ENCODE measurements around the gene UBE2E3.
"Not testable (repeated sequence)": the region's sequence is repeated elsewhere in the genome, so short reads cannot be mapped to it uniquely, and the experiment has no call there.

The UBE2E3 gene

DNA sequence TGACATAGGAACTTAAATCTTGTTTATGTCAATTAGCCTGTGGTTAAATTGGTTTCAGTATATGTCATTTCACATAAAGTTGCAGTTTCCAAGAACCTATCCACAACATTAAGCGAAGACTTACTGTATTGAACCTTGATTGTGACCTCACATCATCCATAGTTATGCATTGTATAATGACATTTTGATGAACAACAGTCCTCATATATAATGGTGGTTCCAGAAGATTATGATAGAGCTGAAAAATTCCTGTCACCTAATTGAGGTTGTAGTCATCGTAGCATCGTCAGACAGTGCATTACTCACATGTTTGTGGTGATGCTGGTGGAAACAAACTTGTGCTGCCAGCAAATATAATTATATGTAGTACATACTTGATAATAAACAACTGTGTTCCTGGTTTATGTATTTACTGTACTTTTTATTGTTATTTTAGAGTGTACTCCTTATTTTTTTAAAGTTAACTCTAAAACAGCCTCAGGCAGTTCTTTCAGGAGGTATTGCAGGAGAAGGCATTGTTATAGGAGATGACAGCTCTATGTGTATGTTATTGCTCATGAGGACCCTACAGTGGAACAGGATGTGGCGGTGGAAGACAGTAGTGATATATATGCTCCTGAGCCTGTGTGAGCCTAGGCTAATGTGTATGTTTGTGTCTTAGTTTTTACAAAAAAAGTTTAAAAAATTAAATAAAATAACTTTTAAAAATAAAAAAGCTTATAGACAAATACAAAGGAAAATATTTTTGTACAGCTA lies 56.6 kb downstream of the UBE2E3 start:
- H3K9me3 Mint-ChIP-seq (ENCODE audit: low read depth), result no peaks in the 10 kb centered on the region
- H3K4me1 Mint-ChIP-seq (ENCODE audit: low read depth), result peaks cover 21% of the 10 kb centered on the region
- no peaks in the 10 kb centered on the region for H3K27me3 Mint-ChIP-seq
- peak overlapping the region; percentile 12 for H3K27ac Mint-ChIP-seq
- peaks cover 7% of the 10 kb centered on the region for H3K36me3 Mint-ChIP-seq
- H3K4me3 Mint-ChIP-seq, result no peak overlapping the region

DNA sequence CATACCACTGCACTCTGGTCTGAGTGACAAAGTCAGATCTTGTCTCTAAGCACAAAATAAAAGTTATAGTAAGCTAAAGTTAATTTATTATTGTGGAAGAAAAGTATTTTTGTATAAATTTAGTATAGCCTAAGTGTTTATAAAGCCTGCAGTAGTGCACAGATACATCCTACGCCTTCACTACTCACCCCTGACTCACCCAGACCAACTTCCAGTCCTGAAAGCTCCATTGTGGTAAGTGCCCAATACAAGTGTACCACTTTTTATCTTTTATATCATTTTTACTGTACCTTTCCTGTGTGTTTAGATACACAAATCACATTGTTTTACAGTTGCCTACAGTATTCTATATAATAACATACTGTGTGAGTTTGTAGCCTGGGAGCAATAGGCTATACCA lies 57.5 kb downstream of the UBE2E3 start:
- no peaks in the 10 kb centered on the region for H3K27me3 Mint-ChIP-seq
- no peak overlapping the region for H3K27ac Mint-ChIP-seq
- H3K4me3 Mint-ChIP-seq, result no peak overlapping the region
- no peaks in the 10 kb centered on the region for H3K9me3 Mint-ChIP-seq (ENCODE audit: low read depth)
- peaks cover 24% of the 10 kb centered on the region for H3K4me1 Mint-ChIP-seq (ENCODE audit: low read depth)
- H3K36me3 Mint-ChIP-seq, result peaks cover 4% of the 10 kb centered on the region

- no peak overlapping the region for H3K4me3 Mint-ChIP-seq
- H3K9me3 Mint-ChIP-seq (ENCODE audit: low read depth), result no peaks in the 10 kb centered on the region
- peaks cover 4% of the 10 kb centered on the region for H3K36me3 Mint-ChIP-seq
- peaks cover 24% of the 10 kb centered on the region for H3K4me1 Mint-ChIP-seq (ENCODE audit: low read depth)
- H3K27ac Mint-ChIP-seq, result no peak overlapping the region
- H3K27me3 Mint-ChIP-seq, result no peaks in the 10 kb centered on the region
Measured at GRCh38 chr2:181038796-181039195, 58.4 kb downstream of the UBE2E3 start.

DNA sequence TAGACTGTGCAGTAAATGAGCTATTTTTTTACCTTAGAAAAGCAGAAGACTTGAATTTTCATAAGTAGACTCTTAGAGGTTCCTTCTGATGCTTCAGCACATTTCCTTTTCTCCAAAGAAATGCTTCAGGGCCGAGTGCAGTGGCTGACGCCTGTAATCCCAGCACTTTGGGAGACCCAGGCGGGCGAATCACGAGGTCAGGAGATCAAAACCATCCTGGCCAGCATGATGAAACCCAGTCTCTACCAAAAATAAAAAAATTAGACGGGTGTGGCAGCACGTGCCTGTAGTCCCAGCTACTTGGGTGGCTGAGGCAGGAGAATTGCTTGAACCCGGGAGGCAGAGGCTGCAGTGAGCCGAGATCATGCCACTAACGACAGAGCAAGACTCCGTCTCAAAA lies 60.4 kb downstream of the UBE2E3 start:
- H3K27ac Mint-ChIP-seq; H3K27me3 Mint-ChIP-seq; H3K4me3 Mint-ChIP-seq; H3K36me3 Mint-ChIP-seq; H3K9me3 Mint-ChIP-seq (ENCODE audit: low read depth): not testable (repeated sequence)
- H3K4me1 Mint-ChIP-seq (ENCODE audit: low read depth), result peaks cover 24% of the 10 kb centered on the region

DNA sequence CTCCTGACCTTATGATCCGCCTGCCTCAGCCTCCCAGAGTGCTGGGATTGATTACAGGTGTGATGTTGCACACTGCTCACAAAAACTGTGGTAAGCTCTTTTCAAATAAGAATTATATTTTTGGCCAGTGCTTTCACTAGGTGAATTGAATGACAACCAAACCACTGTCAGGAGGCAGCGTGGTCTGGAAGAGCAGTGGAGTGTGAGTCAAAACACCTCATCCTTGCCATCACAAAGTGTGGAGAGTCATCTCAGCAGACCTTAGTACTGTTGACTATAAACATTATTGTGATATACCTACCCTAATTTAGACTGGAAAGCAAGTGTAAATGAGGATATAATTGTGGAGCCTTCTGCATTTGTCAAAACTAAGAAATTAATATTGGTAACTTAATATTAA lies 61.3 kb downstream of the UBE2E3 start:
- H3K4me1 Mint-ChIP-seq (ENCODE audit: low read depth), result peaks cover 17% of the 10 kb centered on the region
- no peak overlapping the region for H3K4me3 Mint-ChIP-seq
- H3K27me3 Mint-ChIP-seq, result no peaks in the 10 kb centered on the region
- no peak overlapping the region for H3K27ac Mint-ChIP-seq
- peaks cover 4% of the 10 kb centered on the region for H3K36me3 Mint-ChIP-seq
- H3K9me3 Mint-ChIP-seq (ENCODE audit: low read depth), result no peaks in the 10 kb centered on the region

DNA sequence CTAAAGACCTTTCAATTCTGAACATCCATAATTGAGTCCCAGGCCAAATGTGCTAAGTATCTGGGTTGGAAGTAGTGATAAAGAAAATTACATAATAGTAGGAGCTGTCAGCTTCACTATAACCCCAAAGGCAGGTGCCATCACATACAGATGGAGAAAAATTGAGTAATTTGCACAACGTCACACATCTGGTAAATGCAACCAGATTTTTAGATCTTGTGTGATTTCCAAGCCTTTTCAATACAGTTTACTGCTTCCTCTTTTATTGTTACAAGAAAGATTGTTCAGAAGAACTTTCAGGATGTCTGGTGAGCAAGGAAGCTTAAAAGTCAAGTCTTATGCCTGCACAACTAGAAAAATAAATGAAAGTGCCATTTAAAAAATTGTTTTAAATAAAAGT lies 62.3 kb downstream of the UBE2E3 start:
- H3K4me3 Mint-ChIP-seq, result no peak overlapping the region
- peaks cover 11% of the 10 kb centered on the region for H3K4me1 Mint-ChIP-seq (ENCODE audit: low read depth)
- H3K9me3 Mint-ChIP-seq (ENCODE audit: low read depth), result no peaks in the 10 kb centered on the region
- no peak overlapping the region for H3K27ac Mint-ChIP-seq
- H3K27me3 Mint-ChIP-seq, result no peaks in the 10 kb centered on the region
- peaks cover 2% of the 10 kb centered on the region for H3K36me3 Mint-ChIP-seq

DNA sequence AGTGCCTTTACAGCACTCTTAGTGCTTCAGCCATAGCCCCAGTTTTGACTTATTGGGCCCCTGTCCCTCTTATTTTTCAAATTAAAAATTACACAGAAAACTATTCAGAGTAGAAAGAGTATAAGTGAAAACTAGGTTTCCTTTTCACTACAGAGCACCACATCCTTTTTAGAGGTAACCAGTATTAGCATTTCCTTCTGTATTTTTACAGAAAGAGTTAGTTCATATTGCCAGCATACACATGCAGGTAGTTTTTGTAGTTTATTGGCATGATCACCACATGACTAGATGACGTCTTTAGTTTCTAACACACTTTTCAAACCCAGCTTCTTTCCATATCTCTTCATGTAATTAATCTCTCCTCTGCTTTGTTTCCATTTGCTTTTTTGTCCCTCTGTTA lies 66.4 kb downstream of the UBE2E3 start:
- H3K4me1 Mint-ChIP-seq (ENCODE audit: low read depth), result peaks cover 6% of the 10 kb centered on the region
- H3K27me3 Mint-ChIP-seq, result no peaks in the 10 kb centered on the region
- no peak overlapping the region for H3K27ac Mint-ChIP-seq
- no peak overlapping the region for H3K4me3 Mint-ChIP-seq
- H3K36me3 Mint-ChIP-seq, result no peaks in the 10 kb centered on the region
- no peaks in the 10 kb centered on the region for H3K9me3 Mint-ChIP-seq (ENCODE audit: low read depth)

GRCh38 chr2:181047829-181048228 lies 67.4 kb downstream of the UBE2E3 start:
- no peak overlapping the region for H3K27ac Mint-ChIP-seq
- no peaks in the 10 kb centered on the region for H3K27me3 Mint-ChIP-seq
- H3K9me3 Mint-ChIP-seq (ENCODE audit: low read depth), result no peaks in the 10 kb centered on the region
- H3K4me1 Mint-ChIP-seq (ENCODE audit: low read depth), result peaks cover 1% of the 10 kb centered on the region
- no peaks in the 10 kb centered on the region for H3K36me3 Mint-ChIP-seq
- no peak overlapping the region for H3K4me3 Mint-ChIP-seq

- H3K27me3 Mint-ChIP-seq, result no peaks in the 10 kb centered on the region
- no peaks in the 10 kb centered on the region for H3K4me1 Mint-ChIP-seq (ENCODE audit: low read depth)
- no peaks in the 10 kb centered on the region for H3K9me3 Mint-ChIP-seq (ENCODE audit: low read depth)
- H3K4me3 Mint-ChIP-seq, result no peak overlapping the region
- H3K36me3 Mint-ChIP-seq, result no peaks in the 10 kb centered on the region
- H3K27ac Mint-ChIP-seq, result no peak overlapping the region
Measured at GRCh38 chr2:181051861-181052522, 71.6 kb downstream of the UBE2E3 start.

- Mint-ChIP-seq H3K9me3 (ENCODE audit: low read depth) (no peaks in the 10 kb centered on the region), H3K27ac (no peak overlapping the region), H3K4me3 (no peak overlapping the region), H3K36me3 (no peaks in the 10 kb centered on the region), H3K27me3 (no peaks in the 10 kb centered on the region), H3K4me1 (ENCODE audit: low read depth) (no peaks in the 10 kb centered on the region)
Measured at GRCh38 chr2:181052523-181052891, 72.1 kb downstream of the UBE2E3 start.

DNA sequence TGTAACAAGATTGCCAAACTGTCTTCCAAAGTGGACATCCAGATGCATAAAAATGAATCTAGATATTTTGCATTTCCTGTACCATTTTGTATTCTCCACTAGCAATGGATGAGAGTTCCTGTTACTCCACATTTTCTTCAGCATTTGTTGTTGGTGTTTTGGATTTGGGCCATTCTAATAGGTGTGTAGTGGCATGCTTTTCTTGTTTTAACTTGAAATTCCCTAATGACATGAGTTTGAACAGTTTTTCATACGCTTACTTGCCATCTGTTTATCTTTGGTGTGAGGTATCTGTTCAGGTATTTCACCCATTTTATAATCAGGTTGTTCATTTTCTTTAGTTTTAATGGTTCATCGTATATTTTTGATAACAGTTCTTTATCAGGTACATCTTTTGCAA lies 73.9 kb downstream of the UBE2E3 start:
- Mint-ChIP-seq H3K9me3 (ENCODE audit: low read depth) (no peaks in the 10 kb centered on the region), H3K4me1 (ENCODE audit: low read depth) (no peaks in the 10 kb centered on the region), H3K36me3 (no peaks in the 10 kb centered on the region), H3K4me3 (no peak overlapping the region), H3K27me3 (no peaks in the 10 kb centered on the region), H3K27ac (no peak overlapping the region)

GRCh38 chr2:181054843-181055242 lies 74.4 kb downstream of the UBE2E3 start:
- Mint-ChIP-seq H3K36me3 (peaks cover 2% of the 10 kb centered on the region), H3K4me1 (ENCODE audit: low read depth) (no peaks in the 10 kb centered on the region), H3K27me3 (no peaks in the 10 kb centered on the region), H3K4me3 (no peak overlapping the region), H3K27ac (no peak overlapping the region), H3K9me3 (ENCODE audit: low read depth) (no peaks in the 10 kb centered on the region)

GRCh38 chr2:181058378-181059269 lies 78.2 kb downstream of the UBE2E3 start:
- H3K4me1 Mint-ChIP-seq (ENCODE audit: low read depth), result peaks cover 6% of the 10 kb centered on the region
- H3K36me3 Mint-ChIP-seq, result peaks cover 6% of the 10 kb centered on the region
- H3K4me3 Mint-ChIP-seq, result no peak overlapping the region
- no peaks in the 10 kb centered on the region for H3K9me3 Mint-ChIP-seq (ENCODE audit: low read depth)
- no peaks in the 10 kb centered on the region for H3K27me3 Mint-ChIP-seq
- H3K27ac Mint-ChIP-seq, result no peak overlapping the region

DNA sequence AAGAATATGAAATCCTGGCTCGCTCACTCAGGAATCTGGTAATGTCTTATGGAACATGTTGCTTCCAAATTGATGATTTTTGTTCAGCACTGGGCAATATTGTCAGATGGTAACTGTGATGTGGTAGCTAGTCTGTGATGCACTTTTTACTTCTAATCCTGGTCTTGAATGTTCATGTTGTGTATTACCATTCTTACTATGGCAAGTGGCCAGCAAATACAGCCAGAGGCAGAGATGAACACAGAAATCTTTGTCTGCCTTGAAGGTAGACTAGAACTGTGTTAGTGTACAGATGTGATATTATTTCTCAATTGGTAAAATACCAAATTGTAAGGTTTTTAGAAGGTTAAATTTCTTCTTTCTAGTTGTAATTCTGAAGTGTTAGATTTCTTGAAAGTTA lies 83.3 kb downstream of the UBE2E3 start:
- Mint-ChIP-seq H3K27me3 (no peaks in the 10 kb centered on the region), H3K4me3 (no peak overlapping the region), H3K9me3 (ENCODE audit: low read depth) (no peaks in the 10 kb centered on the region), H3K27ac (no peak overlapping the region), H3K4me1 (ENCODE audit: low read depth) (peaks cover 8% of the 10 kb centered on the region), H3K36me3 (peaks cover 8% of the 10 kb centered on the region)

- Mint-ChIP-seq H3K36me3 (peaks cover 4% of the 10 kb centered on the region), H3K4me1 (ENCODE audit: low read depth) (peaks cover 8% of the 10 kb centered on the region), H3K27me3 (no peaks in the 10 kb centered on the region), H3K9me3 (ENCODE audit: low read depth) (no peaks in the 10 kb centered on the region), H3K4me3 (no peak overlapping the region), H3K27ac (no peak overlapping the region)
Measured at GRCh38 chr2:181065458-181065857, 85.1 kb downstream of the UBE2E3 start.
